D721Med (cell line): ENCODE data around the gene REXO1.

Experiments
- DNase-seq: peaks from one replicate; pipeline ENCODE4 v3.0.0; 2011; ENCODE audit warnings: low spot score; ENCODE audit not compliant: insufficient read length
- FAIRE-seq: peaks from 2 replicates; lab custom pipeline; 2011; peaks lifted over from hg19 to GRCh38; lab: Jason Lieb, UNC
- TF ChIP-seq, protein P1 (sequence below): IDR thresholded peaks from 2 replicates; pipeline ENCODE4 v1.5.1; 2012; ENCODE audit warnings: mild to moderate bottlenecking, control low read depth; ENCODE audit not compliant: insufficient read depth; ENCODE audit errors: missing control alignments

Gene REXO1

DNA sequence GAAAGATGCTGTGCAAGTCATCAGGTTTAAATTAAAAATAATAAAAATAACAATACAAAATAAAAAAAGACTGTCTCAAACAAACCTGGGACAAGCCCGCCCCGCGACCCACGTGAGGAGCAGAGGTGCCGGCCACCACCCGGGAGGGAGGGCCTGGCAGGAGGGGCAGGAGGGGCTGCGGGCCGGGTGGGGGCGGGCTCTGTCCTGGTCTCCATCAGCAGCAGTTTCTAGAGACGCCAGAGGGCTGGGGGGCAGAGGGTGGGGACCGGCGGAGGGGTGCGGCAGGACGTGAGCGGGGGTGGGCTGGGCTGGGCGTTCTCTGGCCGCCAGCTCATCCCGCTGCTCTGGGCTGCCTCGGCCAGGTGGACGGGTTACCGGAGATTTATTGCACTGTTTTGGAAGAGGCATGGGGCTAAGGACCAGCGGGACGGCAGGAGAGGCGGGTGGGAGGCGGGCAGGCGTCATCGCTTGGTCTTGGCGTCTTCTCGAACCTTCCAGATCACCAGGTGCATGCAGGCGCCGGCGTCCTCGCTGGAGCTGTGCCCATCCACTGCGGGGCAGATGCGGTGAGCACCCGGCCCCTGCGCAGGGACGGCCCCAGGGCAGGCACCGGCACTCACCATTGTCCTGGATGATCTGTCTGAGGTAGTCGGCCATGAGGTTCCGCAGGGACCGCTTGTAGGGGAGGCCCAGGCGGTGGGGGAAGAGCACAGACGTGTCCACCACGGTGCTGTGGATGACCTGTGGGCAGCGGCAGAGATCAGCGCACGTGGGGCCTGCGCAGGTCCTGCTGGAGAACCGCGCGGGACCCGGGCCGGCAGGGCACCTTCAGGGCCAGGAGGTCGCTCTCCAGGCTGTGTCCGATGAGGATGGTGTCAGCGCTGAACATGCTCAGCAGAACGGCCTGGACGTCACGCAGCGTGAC is 32.4 kb downstream of the REXO1 start:
- TF ChIP-seq, protein P1, sequence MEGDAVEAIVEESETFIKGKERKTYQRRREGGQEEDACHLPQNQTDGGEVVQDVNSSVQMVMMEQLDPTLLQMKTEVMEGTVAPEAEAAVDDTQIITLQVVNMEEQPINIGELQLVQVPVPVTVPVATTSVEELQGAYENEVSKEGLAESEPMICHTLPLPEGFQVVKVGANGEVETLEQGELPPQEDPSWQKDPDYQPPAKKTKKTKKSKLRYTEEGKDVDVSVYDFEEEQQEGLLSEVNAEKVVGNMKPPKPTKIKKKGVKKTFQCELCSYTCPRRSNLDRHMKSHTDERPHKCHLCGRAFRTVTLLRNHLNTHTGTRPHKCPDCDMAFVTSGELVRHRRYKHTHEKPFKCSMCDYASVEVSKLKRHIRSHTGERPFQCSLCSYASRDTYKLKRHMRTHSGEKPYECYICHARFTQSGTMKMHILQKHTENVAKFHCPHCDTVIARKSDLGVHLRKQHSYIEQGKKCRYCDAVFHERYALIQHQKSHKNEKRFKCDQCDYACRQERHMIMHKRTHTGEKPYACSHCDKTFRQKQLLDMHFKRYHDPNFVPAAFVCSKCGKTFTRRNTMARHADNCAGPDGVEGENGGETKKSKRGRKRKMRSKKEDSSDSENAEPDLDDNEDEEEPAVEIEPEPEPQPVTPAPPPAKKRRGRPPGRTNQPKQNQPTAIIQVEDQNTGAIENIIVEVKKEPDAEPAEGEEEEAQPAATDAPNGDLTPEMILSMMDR, result no peak
- DNase-seq (no peak), FAIRE-seq (no peak)

GRCh38 chr19:1814833-1815604 is 33.3 kb downstream of the REXO1 start:
- TF ChIP-seq, protein P1, result no peak
- FAIRE-seq (no peak), DNase-seq (no peak)

DNA sequence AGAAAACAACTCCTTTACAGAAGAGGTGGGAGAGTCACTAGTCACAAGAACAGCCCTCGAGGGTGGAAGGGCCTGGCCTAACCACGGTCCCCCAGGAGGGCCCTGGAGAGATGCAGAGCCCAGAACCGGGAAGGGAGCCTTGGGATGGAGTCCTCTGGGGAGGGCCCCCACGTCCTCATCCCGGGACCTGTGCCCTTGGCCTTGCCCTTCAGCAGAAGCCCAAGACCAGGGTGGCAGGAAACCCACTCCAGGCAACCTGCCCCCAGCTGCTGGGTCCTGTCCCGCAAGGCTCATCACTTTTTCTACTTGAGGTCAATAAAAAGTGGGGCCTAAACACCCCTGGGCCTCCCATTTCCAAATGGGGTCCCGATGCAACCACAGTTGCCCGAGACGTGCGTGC is 33.9 kb downstream of the REXO1 start:
- TF ChIP-seq, protein P1, result no peak
- no peak for DNase-seq
- FAIRE-seq, result no peak

- FAIRE-seq (no peak), DNase-seq (no peak)
- TF ChIP-seq, protein P1, result no peak
Measured at GRCh38 chr19:1813192-1814182, 34.8 kb downstream of the REXO1 start.

- no peak for FAIRE-seq
Measured at GRCh38 chr19:1812426-1813191, 35.7 kb downstream of the REXO1 start.

More at GRCh38 chr19:1812426-1813191, 35.7 kb downstream of the REXO1 start:
- TF ChIP-seq, protein P1, result peak; percentile 74
- DNase-seq, result peak; percentile 95
